GM12872 (cell line): ENCODE data around the gene VPS35L.

Source experiments
- TF ChIP-seq, protein P1 (sequence below): IDR thresholded peaks from 3 replicates; pipeline ENCODE4 v1.5.1; 2011; ENCODE audit warnings: low read depth, mild to moderate bottlenecking, low read length, moderate library complexity; ENCODE audit not compliant: insufficient read depth

VPS35L gene

DNA sequence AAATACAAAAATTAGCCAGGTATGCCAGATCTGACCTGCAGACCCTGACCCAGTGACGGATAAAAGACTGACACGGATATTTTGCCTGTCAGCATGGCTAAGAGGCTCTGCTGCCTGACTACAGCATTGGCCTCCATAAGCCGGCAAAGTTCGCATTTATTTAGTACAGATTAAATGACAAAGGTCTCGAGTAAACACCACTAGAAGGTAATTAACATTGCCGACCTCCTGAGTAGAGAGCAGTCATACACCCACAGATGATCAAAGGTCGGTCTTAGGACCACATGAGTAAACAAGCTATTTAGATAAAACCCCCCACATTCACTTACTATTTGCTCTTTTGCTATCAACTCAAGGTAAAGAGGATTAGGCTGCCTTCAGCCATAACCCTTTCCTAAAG, 106.8 kb downstream of the VPS35L start:
- TF ChIP-seq, protein P1, sequence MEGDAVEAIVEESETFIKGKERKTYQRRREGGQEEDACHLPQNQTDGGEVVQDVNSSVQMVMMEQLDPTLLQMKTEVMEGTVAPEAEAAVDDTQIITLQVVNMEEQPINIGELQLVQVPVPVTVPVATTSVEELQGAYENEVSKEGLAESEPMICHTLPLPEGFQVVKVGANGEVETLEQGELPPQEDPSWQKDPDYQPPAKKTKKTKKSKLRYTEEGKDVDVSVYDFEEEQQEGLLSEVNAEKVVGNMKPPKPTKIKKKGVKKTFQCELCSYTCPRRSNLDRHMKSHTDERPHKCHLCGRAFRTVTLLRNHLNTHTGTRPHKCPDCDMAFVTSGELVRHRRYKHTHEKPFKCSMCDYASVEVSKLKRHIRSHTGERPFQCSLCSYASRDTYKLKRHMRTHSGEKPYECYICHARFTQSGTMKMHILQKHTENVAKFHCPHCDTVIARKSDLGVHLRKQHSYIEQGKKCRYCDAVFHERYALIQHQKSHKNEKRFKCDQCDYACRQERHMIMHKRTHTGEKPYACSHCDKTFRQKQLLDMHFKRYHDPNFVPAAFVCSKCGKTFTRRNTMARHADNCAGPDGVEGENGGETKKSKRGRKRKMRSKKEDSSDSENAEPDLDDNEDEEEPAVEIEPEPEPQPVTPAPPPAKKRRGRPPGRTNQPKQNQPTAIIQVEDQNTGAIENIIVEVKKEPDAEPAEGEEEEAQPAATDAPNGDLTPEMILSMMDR, result no peak

DNA sequence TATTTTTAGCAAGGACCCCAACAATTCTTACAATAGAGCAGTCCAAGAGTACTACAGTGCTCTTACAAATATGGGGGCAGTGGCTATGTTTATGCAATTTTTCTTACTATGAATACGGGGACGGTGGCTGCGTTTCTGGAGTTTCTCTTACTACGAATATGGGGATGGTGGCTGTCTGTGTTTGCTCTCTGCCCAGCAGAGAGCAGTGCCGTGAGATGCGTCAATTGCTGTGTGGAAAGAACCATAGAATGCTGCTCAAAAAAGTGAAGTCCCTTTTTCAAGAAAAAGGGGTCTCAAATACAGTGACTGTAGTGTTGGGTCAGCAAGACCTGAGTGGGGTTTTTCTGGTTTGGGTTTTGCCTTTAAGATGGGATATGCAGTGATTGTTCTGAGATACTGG, 108.7 kb downstream of the VPS35L start:
- TF ChIP-seq, protein P1, result no peak

DNA sequence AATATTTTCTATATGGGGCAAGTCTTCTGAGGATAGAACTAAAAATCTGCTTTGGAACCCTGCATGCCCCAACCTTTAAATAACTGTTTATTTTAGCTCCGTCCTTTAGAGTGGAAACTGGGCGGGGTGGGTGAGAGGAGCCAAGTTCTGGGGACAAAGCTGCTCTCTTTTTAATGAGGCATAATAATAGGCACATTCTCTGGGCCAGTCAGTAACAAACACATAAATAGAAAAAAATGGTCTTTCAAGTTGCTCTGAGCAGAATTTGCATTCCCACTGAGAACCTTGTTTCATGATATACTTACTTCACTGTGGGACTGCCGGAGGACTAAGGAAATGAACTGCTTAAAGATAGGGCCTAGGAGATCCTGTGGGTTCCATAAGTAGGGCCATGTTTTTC, 111.0 kb downstream of the VPS35L start:
- TF ChIP-seq, protein P1, result no peak

DNA sequence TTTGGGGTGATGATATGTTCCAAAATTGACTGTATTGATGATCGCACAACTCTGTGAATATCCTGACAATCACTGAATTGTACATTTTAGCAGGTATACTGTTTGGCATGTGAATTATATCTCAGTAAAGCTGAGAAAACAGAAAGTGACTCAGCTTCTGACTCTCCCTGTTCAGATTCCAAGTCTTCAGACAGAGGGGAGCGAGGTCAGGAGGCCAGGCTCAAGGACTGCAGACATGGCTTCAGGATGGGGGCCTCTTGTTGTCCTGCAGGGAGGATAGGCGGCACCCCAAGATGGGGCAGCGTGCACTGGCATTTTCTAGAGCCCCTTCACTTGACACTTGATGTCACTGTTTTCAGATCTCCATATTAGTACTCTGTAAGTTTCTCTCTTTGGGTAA, 116.9 kb downstream of the VPS35L start:
- TF ChIP-seq, protein P1, result no peak

DNA sequence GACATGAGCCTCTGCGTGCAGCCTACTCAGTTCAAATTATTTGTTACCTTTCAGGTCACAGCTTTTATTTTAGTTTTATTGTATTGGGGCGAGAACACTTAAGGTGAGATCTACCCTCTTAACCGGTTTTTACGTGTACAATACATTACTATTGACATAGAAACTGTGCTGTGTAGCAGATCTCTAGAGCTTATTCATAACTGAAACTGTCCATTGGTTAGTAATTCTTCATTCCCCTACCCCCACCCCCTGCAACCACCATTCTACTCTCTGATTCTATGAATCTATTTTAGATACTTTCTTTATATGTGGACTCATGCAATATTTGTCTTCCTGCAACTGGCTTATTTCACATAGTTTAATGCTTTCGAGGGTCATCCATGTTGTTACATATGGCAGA, 119.0 kb downstream of the VPS35L start:
- TF ChIP-seq, protein P1, result no peak

DNA sequence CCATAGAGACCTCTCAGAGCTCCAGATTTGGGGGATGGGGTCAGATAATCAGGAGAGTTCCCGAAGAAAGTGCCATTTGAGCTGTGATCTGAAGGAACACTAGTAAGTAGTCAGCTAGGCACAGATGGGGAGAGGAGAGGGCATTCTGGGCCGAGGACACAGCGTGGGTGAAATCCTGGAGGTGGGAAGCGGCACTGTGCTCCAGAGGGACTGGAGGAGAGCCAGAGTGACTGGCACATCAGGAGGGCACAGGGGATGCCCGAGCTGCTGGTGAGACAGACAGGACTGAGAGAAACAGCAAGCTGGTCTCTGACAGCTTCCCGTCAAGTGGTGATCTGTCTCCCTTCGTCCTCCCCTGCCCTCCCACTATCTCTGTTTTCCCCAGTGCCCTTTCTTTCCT, 121.9 kb downstream of the VPS35L start:
- TF ChIP-seq, protein P1, result no peak

DNA sequence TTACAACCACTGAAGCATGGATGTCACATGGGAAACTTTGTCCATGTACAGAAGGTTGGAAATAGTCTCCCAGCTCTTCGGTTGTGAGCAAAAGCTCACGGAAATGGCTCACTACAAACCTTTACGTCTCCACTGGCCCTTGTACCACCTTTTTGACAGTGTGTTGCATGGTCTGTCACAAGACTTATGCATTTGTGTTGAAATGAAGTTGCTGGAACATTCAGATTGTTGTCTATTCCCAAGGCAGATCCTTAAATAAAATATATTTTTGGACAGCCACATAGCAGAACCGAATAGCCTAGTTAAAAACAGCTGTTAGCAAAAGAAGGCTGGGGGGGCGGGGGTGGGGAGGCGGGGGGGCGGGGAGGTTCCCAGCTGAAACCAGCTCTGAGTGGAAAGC, 123.3 kb downstream of the VPS35L start:
- TF ChIP-seq, protein P1, result no peak

DNA sequence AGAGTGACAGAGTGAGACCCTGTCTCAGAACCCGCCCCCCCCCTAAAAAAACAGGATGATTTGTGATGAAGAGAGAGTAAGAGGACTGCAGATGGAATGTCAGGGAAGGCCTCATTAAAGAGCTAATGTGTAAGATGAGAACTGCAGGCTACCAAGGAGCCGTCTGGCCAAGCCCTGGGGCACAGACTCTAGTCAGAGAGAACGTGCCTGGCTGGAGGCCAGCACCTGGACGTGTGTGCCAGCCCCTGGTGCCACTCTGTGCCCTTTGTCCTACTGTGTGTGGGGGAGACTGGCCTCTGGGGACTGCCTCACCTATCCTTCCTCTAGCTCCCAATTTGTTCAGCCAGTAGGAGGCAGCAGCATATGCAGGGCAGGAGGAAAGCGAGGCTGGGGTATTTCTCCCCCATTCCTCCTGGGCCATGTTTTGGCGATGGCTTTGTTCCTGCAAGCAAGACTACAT, 125.4 kb downstream of the VPS35L start:
- TF ChIP-seq, protein P1, result no peak
